Stimulated activated CD8-positive, alpha-beta memory T cell treated with anti-CD3 and anti-CD28 coated beads, Interleukin-4, amount 100 ng/mL, for 48 hours (primary cell): ENCODE data around the gene PPFIA4.
"Not testable (repeated sequence)": the region's sequence is repeated elsewhere in the genome, so short reads cannot be mapped to it uniquely, and the experiment has no call there.

ENCODE experiments used
- DNase-seq: peaks from one replicate; pipeline ENCODE4 v3.0.0-alpha.2; 2020

Gene PPFIA4

DNA sequence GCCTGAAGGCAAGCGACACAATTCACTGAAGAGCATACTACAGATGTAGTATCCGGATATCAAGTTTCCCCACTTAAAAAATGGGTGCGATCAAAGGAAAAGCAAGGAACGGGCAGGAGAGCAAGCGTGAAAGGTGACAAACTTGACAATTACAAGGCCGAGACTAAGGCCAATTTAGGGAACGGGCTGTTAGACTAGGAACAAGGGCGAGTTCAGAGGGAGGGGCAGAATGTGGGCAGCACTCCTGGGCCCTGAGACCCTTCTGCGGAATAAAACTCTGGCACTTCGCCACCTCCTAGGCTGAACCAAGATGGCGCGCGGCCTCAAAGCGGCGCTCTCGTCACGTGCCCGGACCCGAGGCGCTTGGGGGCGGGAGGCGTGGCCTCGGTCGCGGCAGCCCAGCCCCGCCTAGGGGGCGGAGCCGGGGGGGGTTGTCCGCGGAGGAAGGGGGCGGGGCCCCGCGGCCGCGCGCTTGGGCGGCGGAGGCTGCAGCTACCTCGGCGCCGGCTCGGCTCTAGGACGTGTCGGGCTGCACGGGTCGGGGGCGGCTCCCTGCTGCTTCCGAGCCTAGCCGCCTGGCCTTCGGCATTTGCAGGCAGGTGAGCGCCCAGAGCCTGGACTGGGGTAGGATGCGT lies at the start of gene PPFIA4:
Gene PPFIA4, plus strand, starts transcription at position 461 of the 635 bp plus-strand sequence. CDS start 12,518 bp downstream, outside the sequence.
- peak; percentile 90 for DNase-seq

DNA sequence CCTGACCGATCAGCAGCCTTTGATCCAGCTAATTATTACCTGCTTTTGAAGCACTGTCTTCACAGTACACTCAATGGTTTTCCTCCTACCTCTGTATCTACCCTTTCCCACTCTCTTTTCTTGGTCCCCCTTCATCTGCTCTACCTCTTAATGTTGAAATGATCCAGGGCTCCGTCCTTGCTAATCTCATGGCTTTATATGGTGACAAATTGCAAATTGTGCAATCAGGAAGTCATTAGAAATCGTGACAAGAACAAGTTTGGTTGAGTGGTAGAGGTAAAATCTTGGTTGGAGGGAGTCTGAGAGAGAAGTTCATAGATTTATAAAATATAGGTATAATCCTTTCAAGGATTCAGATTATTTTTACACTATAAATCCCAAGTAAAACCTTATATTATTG lies 49.7 kb upstream of the PPFIA4 start:
- no peak for DNase-seq

DNA sequence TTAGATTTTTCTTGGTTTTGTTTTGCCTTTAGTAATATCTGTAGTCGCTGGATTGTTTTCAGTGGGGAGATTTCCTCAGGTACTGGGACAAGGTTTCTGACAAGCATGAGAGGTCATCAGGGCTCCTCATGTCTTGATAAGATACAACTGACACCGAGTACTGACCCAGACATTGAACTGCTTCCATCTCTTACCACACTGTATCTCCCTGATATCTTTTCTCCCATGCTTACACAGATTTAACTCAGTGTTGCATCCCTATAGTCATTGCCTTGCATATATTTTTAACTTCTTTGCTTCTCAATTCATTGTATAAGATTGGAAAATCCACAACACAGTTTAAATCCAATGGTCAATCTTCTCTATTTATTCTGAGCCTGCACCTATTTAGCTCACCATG lies 46.8 kb upstream of the PPFIA4 start:
- no peak for DNase-seq

DNA sequence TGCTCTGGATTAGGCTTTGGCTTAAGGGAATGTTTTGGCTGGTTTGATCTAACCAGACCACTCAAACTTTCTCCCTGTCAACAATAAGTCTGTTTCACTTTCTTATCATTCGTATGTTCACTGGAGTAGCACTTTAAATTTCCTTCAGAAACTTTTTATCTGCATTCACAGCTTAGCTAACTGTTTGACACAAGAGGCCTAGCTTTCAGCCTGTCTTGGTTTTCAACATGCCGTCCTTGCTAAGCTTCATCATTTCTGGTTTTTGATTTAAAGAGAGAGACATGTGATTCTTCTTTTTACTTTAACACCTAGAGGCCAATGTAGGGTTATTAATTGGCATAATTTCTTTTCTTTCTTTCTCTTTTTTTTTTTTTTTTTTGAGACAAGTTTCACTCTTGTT lies 44.4 kb upstream of the PPFIA4 start:
- DNase-seq = no peak

DNA sequence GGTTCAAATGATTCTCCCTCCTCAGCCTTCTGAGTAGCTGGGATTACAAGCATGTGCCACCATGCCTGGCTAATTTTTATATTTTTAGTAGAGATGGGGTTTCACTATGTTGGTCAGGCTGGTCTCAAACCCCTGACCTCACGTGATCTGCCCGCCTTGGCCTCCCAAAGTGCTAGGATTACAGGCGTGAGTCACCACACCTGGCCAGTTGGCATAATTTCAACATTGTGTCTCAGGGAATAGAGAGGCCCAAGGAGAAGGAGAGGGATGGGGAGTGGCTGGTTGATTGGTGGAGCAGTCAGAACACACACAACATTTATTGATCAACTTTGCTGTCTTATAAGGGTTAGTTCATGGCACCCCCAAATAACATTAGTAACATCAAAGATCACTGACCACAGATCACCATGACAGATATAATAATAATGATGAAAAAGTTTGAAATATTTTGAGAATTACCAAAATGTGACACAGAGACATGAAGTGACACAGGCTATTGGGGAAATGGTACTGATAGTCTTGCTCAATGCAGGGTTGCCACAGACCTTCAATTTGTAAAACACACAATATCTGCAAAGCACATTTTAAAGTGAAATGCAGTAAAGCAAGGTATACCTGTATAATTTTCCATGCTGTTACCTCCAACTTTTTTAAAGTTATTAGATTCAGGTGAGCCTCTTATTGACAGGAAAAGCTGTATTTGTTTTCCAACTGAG lies 43.4 kb upstream of the PPFIA4 start:
- no peak for DNase-seq

DNA sequence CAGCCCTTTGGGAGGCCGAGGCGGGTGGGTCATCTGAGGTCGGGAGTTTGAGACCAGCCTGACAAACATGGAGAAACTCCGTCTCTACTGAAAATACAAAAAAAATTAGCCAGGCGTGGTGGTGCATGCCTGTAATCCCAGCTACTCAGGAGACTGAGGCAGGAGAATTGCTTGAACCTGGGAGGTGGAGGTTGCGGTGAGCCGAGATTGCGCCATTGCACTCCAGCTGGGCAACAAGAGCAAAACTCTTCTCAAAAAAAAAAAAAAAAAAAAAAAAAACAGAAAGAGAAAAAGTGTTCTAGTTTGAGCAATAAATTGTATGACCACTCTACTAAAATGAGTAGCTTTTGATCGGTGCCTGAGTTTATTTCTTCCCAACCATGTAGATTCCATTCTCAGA lies 40.2 kb upstream of the PPFIA4 start:
- not testable (repeated sequence) for DNase-seq

DNA sequence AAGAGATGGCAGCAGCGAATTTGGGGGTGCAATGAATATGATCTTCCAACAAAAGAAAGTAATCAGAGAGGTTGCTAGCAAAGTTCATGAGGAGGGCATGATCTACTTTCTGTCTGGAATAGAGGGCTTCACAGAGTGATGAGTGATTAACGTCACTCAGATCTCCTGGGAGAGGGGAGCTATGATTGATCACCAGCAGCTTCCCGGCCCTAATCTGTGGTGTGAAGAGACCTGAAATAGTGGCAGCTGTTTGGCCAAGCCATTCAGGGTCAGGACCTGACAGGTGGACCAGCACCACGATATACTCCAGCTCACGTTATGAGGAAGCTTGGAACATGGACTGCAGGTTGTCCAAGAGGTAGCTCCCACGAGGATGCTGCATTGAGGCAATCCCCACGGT lies 39.0 kb upstream of the PPFIA4 start:
- DNase-seq = no peak

DNA sequence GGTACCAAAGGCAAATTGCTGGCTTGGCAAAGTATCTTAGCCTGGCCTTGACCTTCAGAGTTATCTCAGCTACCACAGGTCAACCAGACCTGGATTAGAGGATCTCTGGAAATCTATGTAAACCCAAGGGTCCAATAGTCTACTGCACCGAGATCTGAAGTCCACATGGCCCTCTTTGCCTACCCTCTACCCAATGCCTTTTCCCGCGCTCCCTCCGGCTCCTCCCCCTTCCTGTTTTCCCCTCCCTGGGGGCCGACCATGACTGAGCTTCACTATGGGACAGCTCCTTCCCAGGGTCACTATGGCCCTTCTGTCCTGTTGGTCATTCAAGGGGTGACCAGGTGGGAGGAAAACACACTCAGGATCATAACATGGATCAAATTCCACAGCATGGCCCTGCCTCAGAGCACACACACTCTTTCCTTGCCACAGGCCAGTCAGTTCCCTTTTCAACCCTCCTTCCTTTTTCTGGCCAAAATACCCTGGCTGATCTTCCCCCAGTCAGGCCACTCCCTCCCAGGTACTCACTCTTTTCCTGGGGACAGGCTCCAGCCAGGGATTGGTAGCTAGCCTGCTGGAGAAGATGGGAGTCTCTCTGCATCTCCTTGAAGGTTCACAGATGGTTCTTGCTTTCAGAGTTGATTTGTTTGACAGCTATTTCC lies 38.2 kb upstream of the PPFIA4 start:
- DNase-seq = no peak

DNA sequence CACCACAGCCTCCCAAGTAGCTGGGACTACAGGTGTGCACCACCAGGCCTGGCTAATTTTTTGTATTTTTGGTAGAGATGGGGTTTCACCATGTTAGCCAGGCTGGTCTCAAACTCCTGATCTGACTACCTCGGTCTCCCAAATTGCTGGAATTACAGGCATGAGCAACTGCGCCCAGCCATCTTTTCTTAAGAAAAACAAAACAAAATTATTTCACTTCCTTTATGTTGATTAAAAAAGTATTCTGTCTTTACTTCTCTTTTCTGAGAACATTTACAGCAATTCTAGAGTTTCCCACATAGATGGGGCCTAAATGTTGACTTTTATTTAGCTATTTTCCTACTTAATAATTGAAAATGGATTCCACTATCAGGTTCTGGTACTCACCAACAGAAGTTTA lies 36.4 kb upstream of the PPFIA4 start:
- no peak for DNase-seq

DNA sequence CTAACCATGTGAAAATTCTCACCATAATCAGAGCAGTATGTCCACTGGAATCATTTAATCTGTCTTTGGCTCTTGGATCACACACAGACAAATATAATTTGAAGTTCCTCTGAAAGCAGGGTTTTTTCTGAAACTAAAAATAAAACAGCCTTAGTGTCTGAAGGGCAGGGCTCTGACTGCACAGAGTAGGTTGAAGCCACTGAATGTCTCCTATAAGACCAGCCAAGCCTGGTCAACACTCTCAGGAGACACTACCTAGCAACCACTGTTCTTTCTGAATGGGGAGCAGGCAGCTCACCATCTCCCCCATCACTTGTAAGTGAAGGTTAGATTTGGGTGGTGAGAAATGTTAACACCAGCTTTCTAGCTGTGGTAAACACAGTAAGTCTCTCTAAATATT lies 35.2 kb upstream of the PPFIA4 start:
- DNase-seq = no peak

DNA sequence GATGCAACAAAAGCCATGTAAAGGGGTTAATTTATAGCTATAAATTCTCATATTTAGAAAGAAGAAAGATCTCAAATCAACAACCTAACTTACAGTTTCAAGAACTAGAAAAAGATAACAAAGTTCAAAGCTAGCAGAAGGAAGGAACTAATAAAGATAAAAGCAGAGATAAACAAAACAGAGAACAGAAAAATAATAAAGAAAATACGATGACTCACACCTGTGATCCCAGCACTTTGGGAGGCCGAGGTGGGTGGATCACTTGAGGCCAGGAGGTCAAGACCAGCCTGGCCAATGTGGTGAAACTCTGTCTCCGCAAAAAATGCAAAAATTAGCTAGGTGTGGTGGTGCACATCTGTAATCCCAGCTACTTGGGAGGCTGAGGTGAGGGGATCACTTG lies 31.5 kb upstream of the PPFIA4 start:
- no peak for DNase-seq

DNA sequence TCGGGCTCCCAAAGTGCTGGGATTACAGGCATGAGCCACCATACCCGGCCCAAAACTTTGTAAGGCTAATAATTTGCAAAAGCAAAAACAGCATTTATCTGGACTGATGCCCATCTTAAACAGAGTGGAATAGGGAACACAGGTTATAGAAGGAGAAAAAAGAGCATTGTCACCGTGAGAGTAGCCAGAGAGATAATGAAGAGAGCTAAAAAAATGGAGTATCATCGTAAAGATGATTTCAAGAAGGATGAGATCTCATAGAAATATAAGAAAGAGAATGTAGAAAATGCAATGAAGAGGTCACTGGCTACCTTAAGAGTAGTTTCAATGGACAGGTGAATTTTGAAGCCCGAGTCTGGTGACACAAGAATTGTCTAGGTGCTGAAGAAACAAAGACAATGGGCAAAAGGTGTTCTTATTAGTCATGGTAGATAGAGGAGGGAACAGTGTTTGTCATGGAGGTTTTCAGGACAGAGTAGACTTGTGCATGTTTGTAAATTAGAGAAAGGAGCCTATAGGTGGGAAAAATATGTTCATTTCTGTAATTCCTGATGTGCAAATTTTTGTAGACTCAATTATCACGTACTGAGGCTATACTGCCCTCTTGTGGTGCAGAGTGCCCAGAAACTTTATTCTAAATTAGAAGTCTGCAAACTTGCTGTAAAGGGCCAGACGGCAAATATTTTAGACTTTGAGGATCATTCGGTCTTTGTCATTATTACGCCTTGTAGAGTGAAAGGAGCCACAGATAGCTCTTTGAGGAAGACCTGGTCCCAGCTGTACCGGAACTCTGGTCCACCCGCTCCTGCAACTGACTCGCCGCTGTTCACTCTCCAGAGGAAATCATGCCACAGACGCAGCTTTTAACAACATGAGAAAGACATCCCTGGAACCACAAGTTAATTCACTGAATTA lies 27.2 kb upstream of the PPFIA4 start:
- DNase-seq = peak; percentile 78

DNA sequence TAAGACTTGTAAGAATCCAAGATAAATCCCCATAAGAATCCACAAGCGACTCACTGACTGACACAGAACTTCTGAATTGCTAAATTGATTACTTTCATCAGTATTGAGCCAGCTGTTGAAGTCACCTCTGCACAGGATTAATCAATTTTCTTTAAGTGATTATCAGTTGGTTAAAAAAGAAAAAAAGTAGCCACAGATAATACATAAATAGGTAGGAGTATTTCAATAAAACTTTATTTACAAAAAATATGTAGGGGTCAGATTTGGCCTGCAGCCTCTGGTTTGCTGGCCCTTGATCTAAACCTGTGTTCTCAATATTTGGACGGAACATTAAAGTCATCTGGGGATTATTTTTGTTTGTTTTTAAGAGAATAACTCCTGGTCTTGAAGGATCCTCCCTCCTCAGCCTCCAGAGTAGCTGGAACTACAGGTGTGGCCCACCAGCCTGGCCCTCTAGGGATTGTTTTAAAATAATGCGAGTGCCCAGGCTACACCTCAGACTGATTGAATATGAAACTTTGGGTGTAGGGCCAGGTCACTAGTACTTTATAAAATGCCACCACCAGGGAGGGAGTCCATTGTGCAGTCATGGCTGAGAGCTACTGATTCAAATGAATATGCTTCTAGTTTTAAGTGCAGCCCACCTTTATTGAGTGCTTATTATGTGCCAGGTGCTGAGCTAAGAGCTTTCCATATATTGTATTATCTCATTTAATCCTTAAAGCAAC lies 25.9 kb upstream of the PPFIA4 start:
- DNase-seq = no peak

DNA sequence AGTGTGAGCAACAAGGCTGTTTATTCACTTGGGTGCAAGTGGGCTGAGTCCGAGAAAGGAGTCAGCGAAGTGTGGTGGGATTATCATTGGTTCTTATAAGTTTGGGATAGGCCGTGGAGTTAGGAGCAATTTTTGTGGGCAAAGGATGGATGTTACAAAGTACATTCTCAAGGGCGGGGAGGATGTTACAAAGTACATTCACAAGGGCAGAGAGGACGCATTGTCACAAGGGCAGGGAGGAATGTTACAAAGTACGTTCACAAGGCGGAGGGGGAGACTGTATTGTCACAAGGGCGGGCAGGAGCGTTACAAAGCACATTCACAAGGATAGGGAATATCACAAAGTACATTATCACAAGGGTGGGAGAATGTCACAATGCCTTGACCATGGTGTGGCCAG lies 24.3 kb upstream of the PPFIA4 start:
- DNase-seq = no peak

DNA sequence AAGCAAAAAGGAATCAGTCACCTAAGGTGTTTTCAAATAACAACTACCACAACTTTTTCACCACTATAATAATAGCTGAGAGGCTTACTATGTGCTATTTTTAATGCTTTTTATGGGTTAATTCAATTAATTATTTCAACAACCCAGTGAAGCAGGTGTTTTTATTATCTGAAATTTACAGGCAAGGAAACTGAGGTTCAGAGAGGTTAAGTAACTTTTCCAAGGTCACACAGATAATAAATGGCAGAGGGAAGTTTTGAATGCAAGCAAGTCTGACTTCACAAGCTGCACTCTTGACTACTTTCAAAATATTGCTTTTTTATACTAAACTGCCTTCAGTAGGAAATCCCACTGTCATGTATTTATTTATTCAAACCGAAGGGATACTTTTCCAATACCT lies 23.3 kb upstream of the PPFIA4 start:
- no peak for DNase-seq

DNA sequence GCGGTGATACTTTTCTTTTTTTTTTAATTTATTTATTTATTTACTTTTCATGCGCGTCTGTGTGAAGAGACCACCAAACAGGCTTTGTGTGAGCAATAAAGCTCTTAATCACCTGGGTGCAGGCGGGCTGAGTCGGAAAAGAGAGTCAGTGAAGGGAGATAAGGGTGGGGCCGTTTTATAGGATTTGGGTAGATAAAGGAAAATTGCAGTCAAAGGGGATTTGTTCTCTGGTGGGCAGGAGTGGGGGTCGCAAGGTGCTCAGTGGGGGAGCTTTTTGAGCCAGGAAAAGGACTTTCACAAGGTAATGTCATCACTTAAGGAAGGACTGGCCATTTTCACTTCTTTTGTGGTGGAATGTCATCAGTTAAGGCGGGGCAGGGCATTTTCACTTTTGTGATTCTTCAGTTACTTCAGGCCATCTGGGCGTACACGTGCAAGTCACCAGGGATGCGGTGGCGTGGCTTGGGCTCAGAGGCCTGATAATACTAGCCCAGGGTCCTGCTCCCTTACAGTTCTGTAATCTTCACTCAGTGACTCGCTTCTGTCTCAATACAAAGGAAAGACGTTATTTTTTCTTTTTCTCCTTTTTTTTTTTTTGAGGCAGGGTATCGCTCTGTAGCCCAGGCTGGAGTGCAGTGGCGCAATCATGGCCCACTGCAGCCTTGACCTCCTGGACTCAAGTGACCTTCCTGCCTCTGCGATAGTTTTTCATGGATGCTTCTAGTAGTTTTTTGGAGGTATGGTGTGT lies 20.7 kb upstream of the PPFIA4 start:
- not testable (repeated sequence) for DNase-seq

DNA sequence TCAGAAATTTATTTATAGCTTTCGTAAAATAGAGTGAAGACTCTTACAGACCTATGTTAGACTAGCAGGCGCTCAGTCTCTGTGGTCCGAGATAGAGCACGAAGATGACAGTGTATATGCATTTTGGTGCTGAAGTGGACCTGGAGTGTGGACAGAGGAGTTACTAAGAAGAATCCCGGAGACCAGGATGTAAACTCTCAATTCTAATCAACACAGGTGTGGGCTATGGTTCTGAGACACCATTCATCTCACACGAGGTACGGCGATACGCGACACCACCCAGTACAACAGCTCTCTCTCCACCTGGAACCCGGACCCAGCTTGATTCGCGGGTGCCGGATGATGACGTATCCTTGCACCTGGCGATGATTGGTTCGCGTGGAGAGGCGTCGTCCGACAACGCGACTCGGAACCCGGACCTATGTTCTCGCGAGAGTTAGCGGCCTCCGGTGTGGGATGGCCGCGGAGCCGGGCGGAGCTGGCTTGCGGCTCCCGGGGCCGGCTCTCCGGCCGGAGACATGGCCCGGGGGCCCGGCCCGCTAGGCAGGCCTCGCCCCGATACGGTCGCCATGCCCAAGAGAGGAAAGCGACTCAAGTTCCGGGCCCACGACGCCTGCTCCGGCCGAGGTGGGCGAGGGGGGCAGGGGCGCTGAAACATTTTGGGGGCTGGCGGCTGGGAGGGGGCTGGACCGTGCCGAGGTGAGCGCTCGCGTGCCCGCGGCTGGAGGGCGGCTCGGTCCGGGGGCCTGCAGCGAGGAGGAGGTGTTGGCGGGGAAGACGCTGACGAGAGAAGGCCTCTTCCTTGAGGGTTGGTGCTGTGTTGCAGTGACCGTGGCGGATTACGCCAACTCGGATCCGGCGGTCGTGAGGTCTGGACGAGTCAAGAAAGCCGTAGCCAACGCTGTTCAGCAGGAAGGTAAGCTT lies 19.1 kb upstream of the PPFIA4 start, which contains the start of gene TMEM183A:
Gene TMEM183A, plus strand, starts transcription at position 427 of the 924 bp plus-strand sequence. Its CDS starts 92 bp downstream, at position 519.
- DNase-seq = peak; percentile 95

DNA sequence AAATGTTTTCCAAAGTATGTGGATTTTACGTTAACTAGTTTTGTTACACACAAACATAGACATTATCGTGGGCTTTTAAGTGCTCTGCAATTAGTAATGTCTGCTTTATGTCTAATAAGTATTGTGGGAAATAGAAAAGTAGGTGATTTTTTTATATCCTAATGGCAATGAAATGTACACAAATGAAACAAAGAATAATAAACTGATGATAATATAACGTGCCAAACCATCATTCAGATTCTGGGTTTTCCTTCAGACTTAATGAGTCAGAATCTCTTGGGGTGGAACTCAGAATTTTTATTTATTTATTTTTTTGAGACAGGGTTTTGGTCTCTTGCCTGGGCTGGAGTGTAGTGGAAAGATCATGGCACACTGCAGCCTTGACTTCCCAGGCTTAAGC lies 17.1 kb upstream of the PPFIA4 start:
- no peak for DNase-seq

DNA sequence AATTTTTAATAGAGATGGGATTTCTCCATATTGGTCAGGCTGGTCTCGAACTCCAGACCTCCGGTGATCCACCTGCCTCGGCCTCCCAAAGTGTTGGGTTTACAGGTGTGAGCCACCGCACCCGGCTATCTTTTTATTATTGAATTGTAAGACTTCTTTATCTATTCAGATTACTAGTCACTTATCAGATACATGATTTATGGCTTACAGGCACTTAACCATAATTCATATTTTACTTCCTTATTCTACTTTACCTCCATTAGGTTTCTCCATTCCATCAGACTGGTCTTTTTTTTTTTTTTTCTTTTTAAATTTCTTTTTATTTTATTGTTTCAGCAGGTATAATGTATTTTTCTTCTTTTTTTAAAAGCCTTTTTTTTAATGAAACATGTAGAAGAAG lies 14.7 kb upstream of the PPFIA4 start:
- DNase-seq = no peak

DNA sequence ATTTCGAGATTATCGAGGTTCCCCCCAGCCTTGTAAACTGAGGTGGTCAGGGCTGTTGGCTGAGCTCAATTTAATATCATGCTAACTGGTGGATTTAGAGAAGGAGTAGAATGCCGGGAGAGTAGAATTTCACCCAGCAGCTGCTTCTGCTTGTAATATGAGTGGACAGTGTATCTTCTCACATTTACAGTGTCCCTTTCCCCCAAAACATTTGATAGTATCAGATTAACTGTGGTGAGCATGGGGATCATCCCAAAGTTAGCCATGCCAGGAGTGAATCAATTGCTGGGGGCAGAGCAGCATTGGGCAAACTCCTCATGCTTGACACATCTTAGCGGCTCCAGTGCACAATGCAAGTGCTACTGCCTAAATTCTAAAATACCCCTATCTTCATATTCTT lies 9.2 kb upstream of the PPFIA4 start:
- no peak for DNase-seq
